Measurements from ENCODE around the gene LTBP1. TPM values are rescaled to one million over a fixed set of nuclear protein-coding genes. Genes with fewer than 3 reads are reported as not detected.
"Not testable (repeated sequence)": the region's sequence is repeated elsewhere in the genome, so short reads cannot be mapped to it uniquely, and the experiment has no call there.

The LTBP1 gene
- total RNA-seq, 2 donors from 2014 or later: 2.2 to 33.8 TPM

GRCh38 chr2:33052795-33053194 lies 106.0 kb downstream of the LTBP1 start:
- ATAC-seq; H3K27ac Mint-ChIP-seq; H3K4me1 Mint-ChIP-seq; DNase-seq; H3K4me3 Mint-ChIP-seq; H3K36me3 Mint-ChIP-seq (ENCODE audit: low read depth); H3K9me3 ChIP-seq (ENCODE audit: control insufficient read depth, low read length, poor library complexity, severe bottlenecking): not testable (repeated sequence)
- H3K27me3 Mint-ChIP-seq: peaks cover 15% of the 10 kb centered on the region

- DNase-seq (no peak), ATAC-seq (no peak)
- Mint-ChIP-seq H3K27me3 (peaks cover 20% of the 10 kb centered on the region), H3K36me3 (ENCODE audit: low read depth) (no peaks in the 10 kb centered on the region), H3K27ac (no peak overlapping the region), H3K4me3 (no peak overlapping the region), H3K4me1 (no peaks in the 10 kb centered on the region)
- H3K9me3 ChIP-seq (ENCODE audit: control insufficient read depth, low read length, poor library complexity, severe bottlenecking): no peaks in the 10 kb centered on the region
Observed at GRCh38 chr2:33056170-33056569, 109.4 kb downstream of the LTBP1 start.

- H3K4me3 Mint-ChIP-seq; DNase-seq; ATAC-seq; H3K36me3 Mint-ChIP-seq (ENCODE audit: low read depth); H3K27ac Mint-ChIP-seq; H3K9me3 ChIP-seq (ENCODE audit: control insufficient read depth, low read length, poor library complexity, severe bottlenecking); H3K4me1 Mint-ChIP-seq: not testable (repeated sequence)
- peaks cover 23% of the 10 kb centered on the region for H3K27me3 Mint-ChIP-seq
Observed at GRCh38 chr2:33057307-33058028, 110.7 kb downstream of the LTBP1 start.

GRCh38 chr2:33058716-33059470 lies 112.1 kb downstream of the LTBP1 start:
- H3K27me3 Mint-ChIP-seq: peaks cover 26% of the 10 kb centered on the region
- no peak overlapping the region for H3K27ac Mint-ChIP-seq

GRCh38 chr2:33059471-33060156 lies 112.9 kb downstream of the LTBP1 start:
- H3K4me1 Mint-ChIP-seq: no peaks in the 10 kb centered on the region
- no peak overlapping the region for H3K4me3 Mint-ChIP-seq
- ATAC-seq: no peak
- no peaks in the 10 kb centered on the region for H3K9me3 ChIP-seq (ENCODE audit: control insufficient read depth, low read length, poor library complexity, severe bottlenecking)
- H3K36me3 Mint-ChIP-seq (ENCODE audit: low read depth): no peaks in the 10 kb centered on the region
- H3K27me3 Mint-ChIP-seq: peaks cover 26% of the 10 kb centered on the region
- DNase-seq: no peak
- no peak overlapping the region for H3K27ac Mint-ChIP-seq

More at GRCh38 chr2:33058716-33059470, 112.1 kb downstream of the LTBP1 start:
- Mint-ChIP-seq H3K4me1 (no peaks in the 10 kb centered on the region), H3K4me3 (no peak overlapping the region), H3K36me3 (ENCODE audit: low read depth) (no peaks in the 10 kb centered on the region)
- H3K9me3 ChIP-seq (ENCODE audit: control insufficient read depth, low read length, poor library complexity, severe bottlenecking): no peaks in the 10 kb centered on the region
- ATAC-seq: no peak
- DNase-seq: no peak

GRCh38 chr2:33060405-33060804 lies 113.7 kb downstream of the LTBP1 start:
- no peak overlapping the region for H3K4me3 Mint-ChIP-seq
- H3K27ac Mint-ChIP-seq: no peak overlapping the region
- H3K4me1 Mint-ChIP-seq: no peaks in the 10 kb centered on the region
- no peaks in the 10 kb centered on the region for H3K36me3 Mint-ChIP-seq (ENCODE audit: low read depth)
- H3K27me3 Mint-ChIP-seq: peaks cover 31% of the 10 kb centered on the region
- ATAC-seq: no peak
- H3K9me3 ChIP-seq (ENCODE audit: control insufficient read depth, low read length, poor library complexity, severe bottlenecking): no peaks in the 10 kb centered on the region
- no peak for DNase-seq

- peaks cover 33% of the 10 kb centered on the region for H3K27me3 Mint-ChIP-seq
- DNase-seq (no peak), ATAC-seq (no peak)
- no peak overlapping the region for H3K27ac Mint-ChIP-seq
- H3K4me1 Mint-ChIP-seq: no peaks in the 10 kb centered on the region
- H3K4me3 Mint-ChIP-seq: no peak overlapping the region
- H3K9me3 ChIP-seq (ENCODE audit: control insufficient read depth, low read length, poor library complexity, severe bottlenecking): no peaks in the 10 kb centered on the region
- H3K36me3 Mint-ChIP-seq (ENCODE audit: low read depth): no peaks in the 10 kb centered on the region
Observed at GRCh38 chr2:33062665-33063250, 116.0 kb downstream of the LTBP1 start.

- Mint-ChIP-seq H3K36me3 (ENCODE audit: low read depth) (no peaks in the 10 kb centered on the region), H3K27me3 (peaks cover 25% of the 10 kb centered on the region), H3K4me3 (no peak overlapping the region), H3K4me1 (no peaks in the 10 kb centered on the region), H3K27ac (no peak overlapping the region)
- ATAC-seq (no peak), DNase-seq (no peak)
- H3K9me3 ChIP-seq (ENCODE audit: control insufficient read depth, low read length, poor library complexity, severe bottlenecking): no peaks in the 10 kb centered on the region
Observed at GRCh38 chr2:33064349-33064801, 117.6 kb downstream of the LTBP1 start.

GRCh38 chr2:33067598-33067997 lies 120.8 kb downstream of the LTBP1 start:
- no peaks in the 10 kb centered on the region for H3K36me3 Mint-ChIP-seq (ENCODE audit: low read depth)
- DNase-seq: no peak
- H3K4me3 Mint-ChIP-seq: no peak overlapping the region
- H3K27me3 Mint-ChIP-seq: peaks cover 27% of the 10 kb centered on the region
- no peak overlapping the region for H3K27ac Mint-ChIP-seq
- H3K4me1 Mint-ChIP-seq: no peaks in the 10 kb centered on the region
- no peaks in the 10 kb centered on the region for H3K9me3 ChIP-seq (ENCODE audit: control insufficient read depth, low read length, poor library complexity, severe bottlenecking)
- ATAC-seq: no peak

GRCh38 chr2:33068261-33068660 lies 121.5 kb downstream of the LTBP1 start:
- H3K36me3 Mint-ChIP-seq (ENCODE audit: low read depth): no peaks in the 10 kb centered on the region
- no peaks in the 10 kb centered on the region for H3K4me1 Mint-ChIP-seq
- DNase-seq: no peak
- H3K27me3 Mint-ChIP-seq: peaks cover 32% of the 10 kb centered on the region
- no peaks in the 10 kb centered on the region for H3K9me3 ChIP-seq (ENCODE audit: control insufficient read depth, low read length, poor library complexity, severe bottlenecking)
- ATAC-seq: no peak
- H3K4me3 Mint-ChIP-seq: no peak overlapping the region
- no peak overlapping the region for H3K27ac Mint-ChIP-seq

- Mint-ChIP-seq H3K27me3 (peaks cover 30% of the 10 kb centered on the region), H3K4me1 (no peaks in the 10 kb centered on the region), H3K36me3 (ENCODE audit: low read depth) (no peaks in the 10 kb centered on the region), H3K4me3 (no peak overlapping the region), H3K27ac (no peak overlapping the region)
- no peaks in the 10 kb centered on the region for H3K9me3 ChIP-seq (ENCODE audit: control insufficient read depth, low read length, poor library complexity, severe bottlenecking)
- no peak for ATAC-seq
- no peak for DNase-seq
Observed at GRCh38 chr2:33069894-33070651, 123.3 kb downstream of the LTBP1 start.

GRCh38 chr2:33071591-33071990 lies 124.8 kb downstream of the LTBP1 start:
- no peaks in the 10 kb centered on the region for H3K36me3 Mint-ChIP-seq (ENCODE audit: low read depth)
- no peak overlapping the region for H3K27ac Mint-ChIP-seq
- H3K27me3 Mint-ChIP-seq: peaks cover 29% of the 10 kb centered on the region
- H3K4me3 Mint-ChIP-seq: no peak overlapping the region
- H3K4me1 Mint-ChIP-seq: no peaks in the 10 kb centered on the region
- ATAC-seq (no peak), DNase-seq (no peak)
- H3K9me3 ChIP-seq (ENCODE audit: control insufficient read depth, low read length, poor library complexity, severe bottlenecking): no peaks in the 10 kb centered on the region
